Measurements from ENCODE around the gene PRKD1.

Gene PRKD1

DNA sequence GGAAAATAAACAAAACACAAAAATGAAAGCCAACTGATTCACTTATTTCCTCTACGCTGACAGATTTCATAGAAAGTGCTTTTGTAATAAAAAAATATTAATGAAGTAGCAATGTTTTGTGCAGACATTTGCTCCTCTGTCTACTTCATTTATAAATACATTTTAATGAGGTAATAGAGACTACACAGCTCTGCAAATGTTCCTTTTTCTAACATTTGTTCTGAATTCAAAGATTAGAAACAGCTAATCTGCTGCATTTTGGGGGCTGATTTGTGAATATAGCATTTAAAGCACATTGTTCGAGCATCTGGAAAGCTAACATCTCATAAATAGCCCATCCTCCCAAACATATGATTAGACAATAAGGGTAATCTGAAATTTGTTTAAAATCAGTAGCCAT is 97.8 kb downstream of the PRKD1 start:
- no peak for DNase-seq

DNA sequence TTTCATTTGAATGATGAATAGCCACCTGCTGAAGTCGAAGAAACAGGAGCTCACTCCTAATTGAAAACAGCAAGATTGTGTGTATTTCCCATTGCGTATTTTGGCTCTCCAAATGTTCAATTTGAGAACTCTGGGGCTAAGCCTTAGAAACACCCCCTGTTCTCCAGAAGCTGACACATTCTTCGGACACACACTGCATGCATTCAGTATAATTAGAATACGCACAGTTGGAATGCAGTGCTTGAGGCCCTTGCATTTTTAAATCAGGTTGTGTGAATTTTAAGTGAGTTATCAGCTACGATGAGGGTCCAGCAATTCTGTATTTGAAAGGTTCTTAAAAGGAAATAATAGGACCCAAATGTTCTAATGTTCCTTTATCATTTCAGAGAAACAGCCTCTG is 103.8 kb downstream of the PRKD1 start:
- no peak for DNase-seq

DNA sequence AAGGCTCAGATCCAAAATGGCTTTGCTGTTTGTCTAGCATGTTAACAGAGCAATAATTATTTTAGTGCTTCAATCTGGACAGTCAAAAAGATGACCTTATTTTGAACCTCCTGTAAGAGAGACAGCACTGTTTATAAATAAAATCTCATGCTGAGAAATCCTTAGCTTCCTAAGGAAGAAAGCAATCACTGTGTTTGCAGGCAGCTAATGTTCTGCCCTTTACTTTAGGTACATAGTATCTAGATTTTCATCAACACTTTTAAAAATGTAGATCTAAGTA is 105.3 kb downstream of the PRKD1 start:
- DNase-seq, result no peak

GRCh38 chr14:29821661-29822429 is 105.8 kb downstream of the PRKD1 start:
- DNase-seq, result no peak

GRCh38 chr14:29821242-29821641 is 106.4 kb downstream of the PRKD1 start:
- no peak for DNase-seq

GRCh38 chr14:29820785-29821184 is 106.9 kb downstream of the PRKD1 start:
- no peak for DNase-seq

DNA sequence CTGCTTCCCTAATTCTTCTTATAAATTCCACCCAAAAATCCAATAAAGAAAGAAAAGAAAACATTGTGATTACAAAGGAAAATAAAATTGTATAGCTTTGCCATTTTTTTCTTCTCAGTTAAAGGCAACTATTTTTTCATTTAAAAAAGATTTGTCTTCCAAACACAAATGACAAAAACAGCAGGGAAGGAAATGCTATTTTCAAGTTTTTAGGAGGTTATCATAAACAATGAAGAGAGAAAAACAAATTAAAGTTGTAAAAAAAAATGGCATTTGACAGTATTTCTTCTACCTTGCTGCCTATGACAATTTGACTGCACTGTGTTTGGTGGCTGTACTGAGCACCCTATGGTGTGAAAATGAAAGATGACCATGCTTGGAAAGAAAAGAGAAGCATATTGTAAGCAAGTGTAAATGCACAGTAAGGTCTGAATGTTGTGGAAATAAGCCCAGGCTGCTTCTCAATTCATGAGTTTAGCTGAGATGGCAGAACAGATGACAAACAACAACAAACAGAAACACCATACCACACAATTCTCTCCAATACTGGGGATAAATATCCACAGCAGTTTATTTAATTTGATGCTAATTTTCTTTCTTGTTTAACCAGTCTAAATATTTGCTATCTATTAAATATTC is 109.8 kb downstream of the PRKD1 start:
- DNase-seq, result no peak

GRCh38 chr14:29815016-29815674 is 112.5 kb downstream of the PRKD1 start:
- DNase-seq, result no peak

GRCh38 chr14:29814156-29815015 is 113.3 kb downstream of the PRKD1 start:
- no peak for DNase-seq

DNA sequence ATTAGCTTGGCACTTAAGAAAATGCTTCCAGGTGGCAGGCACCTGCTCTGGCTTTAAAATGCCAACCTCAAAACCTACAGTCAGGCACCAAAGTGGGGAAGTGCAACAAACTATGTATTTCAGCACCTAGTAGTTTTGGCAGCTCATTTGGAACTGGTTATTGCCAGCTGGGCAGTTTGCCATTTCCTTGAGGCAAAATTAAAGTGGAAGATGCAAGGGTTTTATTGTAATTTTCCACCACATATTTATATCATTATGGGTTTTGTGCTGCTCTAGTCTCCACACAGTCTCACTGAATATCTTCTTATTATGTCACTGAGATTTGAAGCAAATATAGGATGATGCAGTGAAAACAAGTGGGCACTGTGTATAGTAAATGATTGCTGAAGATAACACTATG is 117.0 kb downstream of the PRKD1 start:
- DNase-seq, result no peak

DNA sequence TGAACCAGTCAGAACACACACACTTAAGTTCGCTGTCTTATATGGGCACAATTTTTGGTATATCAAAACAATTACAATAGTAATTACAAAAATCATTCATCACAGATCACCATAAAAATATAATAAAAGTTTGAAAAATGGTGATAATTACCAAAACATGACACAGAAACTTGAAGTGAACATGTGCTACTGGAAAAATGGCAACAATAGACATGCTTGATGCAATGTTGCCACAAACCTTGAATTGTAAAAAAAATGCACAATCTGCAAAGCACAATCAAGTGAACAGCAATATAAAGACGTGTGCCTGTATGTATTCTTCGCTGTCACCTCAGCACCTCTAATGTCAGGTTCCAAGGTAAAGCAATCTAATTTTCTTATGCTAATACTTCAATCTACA is 117.6 kb downstream of the PRKD1 start:
- DNase-seq, result no peak

DNA sequence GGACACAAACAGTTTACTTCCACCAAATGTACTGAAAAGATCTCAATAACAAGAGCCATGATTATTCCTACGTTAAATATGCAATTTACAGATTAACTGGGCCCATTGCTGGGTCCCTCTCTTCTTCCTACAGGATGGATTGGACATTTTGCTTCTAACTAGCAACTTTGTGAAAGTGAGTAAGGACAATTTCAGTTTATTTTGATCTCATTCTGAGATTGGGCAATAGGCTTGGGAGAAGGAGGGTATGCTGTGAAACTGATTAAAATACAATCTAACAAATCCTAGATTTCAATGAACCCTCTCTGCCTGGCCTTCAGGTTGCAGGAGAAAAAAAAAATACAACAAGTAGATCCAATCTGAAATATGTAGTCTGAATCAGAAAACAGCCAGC is 121.5 kb downstream of the PRKD1 start:
- no peak for DNase-seq

DNA sequence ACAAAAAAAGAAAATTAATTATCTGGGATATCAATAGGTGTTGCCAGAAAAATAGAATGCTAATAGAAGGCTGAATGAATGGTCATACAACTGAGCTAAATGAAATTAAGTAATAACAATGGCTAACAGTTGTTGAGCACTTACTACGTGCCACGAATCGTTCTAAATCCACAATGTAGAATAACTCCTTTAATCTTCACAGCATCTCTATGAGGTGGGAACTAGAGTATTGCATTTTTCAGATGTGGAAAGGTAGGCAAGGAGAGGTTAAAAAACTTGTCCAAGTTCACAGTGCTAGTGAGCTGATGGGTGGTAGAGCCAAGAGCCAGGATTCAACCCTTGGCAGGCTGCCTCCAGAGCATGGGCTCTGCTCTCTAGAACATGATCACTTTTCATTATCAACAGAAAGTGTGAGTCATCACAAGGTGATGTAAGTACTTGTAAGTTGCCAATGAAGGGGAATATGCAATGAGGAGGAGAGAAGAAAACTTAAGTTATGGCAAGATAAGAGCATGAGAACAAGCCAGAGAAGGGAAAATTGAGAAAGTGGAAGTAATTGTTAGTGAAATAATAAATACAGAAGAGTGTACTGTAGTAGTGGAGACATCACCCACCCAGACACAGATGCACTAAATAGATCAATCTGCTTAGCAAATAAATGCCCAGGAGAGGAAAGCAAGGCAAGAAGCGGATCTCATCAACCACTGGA is 122.1 kb downstream of the PRKD1 start:
- no peak for DNase-seq

GRCh38 chr14:29804481-29805266 is 123.0 kb downstream of the PRKD1 start:
- DNase-seq, result no peak

DNA sequence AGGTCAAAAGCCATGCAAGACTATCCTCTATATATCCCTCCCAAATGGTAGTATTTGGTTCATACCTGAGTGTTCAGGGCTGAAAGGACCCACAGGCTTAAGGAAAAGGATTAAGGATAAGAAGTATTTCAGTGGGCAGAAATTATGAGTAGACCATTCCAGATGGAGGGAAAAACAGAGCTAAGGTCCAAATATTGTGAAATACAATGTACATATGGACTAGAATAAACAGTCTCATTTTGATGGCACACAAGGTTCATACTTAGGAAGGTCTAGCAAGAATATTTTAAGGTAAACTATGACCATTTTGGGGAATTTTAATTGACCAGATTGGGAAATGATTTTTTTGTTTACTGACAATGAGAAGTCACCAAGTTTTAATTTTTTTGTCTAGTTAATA is 124.6 kb downstream of the PRKD1 start:
- DNase-seq, result no peak

GRCh38 chr14:29802211-29802610 is 125.4 kb downstream of the PRKD1 start:
- no peak for DNase-seq

GRCh38 chr14:29800961-29801360 is 126.7 kb downstream of the PRKD1 start:
- DNase-seq, result no peak

- DNase-seq, result no peak
Observed at GRCh38 chr14:29799464-29800095, 128.1 kb downstream of the PRKD1 start.

DNA sequence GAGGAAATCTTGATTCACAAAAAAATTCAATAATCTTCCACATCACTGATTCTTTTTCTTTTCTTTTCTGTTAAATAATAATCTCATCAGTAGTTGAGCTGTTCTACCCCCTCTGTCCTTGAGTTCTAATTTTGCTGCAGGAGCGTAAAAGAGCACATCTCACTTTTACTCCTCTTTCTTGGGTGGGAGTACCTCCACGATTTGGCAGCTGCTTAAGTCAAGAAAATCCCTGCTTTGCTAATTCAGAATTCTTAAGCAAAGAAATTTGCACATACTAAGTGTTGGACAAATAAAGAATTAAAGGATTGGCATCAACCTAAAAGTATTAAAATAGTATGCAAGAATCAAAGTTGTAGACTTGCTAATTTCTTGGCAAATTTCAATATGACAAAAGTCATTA is 128.8 kb downstream of the PRKD1 start:
- DNase-seq, result no peak

- no peak for DNase-seq
Observed at GRCh38 chr14:29798108-29798663, 129.5 kb downstream of the PRKD1 start.

GRCh38 chr14:29796853-29797252 is 130.8 kb downstream of the PRKD1 start:
- DNase-seq, result no peak

Measured in activated CD4-positive, CD25-positive, alpha-beta regulatory T cell (primary cell).